Ishikawa (cell line): ENCODE results near the gene OR2T8.

ENCODE experiments used
- MAX ChIP-seq: IDR thresholded peaks from 2 replicates; pipeline ENCODE4 v1.6.1; 2012
- YY1 ChIP-seq: IDR thresholded peaks from 2 replicates; pipeline ENCODE4 v1.6.1; 2012; ENCODE audit warnings: low read depth

- TF ChIP-seq YY1 (no peak), MAX (no peak)
Observed at GRCh38 chr1:247904122-247904521, 15.9 kb upstream of the OR2T8 start.
